ENCODE results near the gene GFRA1.
"Not testable (repeated sequence)": the region's sequence is repeated elsewhere in the genome, so short reads cannot be mapped to it uniquely, and the experiment has no call there.

The GFRA1 gene

DNA sequence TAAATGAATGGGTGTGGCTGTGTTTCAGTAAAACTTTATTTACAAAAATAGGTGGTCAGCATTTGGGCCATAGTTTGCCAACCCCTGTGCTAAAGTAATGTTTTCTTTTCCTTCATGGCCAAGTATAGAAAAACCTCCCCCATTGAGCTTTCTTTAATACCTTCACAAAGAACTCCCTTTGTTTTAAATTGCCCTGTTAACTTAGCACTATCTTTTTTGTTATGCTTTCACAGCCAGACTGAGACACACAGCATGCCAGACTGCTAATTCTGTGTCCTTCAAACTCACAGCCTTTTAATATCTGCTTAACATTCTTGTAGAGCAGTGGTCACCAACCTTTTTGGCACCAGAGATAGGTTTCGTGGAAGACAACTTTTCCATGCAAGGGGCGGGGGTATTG is 78.0 kb downstream of the GFRA1 start:
- no peak for DNase-seq

DNA sequence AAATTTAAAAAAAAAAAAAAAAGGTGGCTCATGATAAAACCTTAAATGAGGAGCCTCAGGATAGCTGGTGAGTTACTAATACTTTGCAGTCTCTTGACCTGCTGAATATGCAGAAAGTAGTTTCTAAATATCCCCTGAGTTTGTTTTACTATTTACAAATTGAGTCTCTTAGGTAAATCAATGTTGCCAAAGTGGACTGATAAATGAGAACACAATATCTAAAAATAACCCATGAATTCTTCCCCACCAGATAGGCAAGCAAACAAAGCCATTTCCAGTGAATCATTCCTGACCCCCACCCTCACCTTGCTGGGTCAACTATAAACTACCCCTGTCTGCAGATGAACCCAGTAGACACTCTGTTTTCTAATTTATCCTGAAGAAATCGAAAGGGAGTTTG is 78.9 kb downstream of the GFRA1 start:
- DNase-seq = no peak

DNA sequence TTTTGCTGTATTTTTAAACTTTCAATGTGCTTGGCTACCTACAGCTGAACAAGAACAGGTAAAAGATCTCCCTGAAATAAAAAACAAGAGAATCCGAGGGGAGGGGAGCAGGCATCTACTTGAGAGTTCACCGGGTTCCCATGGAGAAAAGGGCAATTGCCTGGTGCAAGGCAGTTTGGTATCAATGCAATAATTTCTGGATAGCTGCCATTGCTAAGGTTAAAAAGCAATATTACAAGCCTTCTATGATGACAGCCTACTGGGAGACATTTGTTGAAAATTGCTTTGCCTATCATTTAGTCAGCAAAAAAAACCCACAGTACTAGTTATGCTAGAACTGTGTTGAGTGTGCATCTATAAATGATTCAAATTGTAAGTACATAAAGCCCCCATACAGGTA is 82.1 kb downstream of the GFRA1 start:
- no peak for DNase-seq

DNA sequence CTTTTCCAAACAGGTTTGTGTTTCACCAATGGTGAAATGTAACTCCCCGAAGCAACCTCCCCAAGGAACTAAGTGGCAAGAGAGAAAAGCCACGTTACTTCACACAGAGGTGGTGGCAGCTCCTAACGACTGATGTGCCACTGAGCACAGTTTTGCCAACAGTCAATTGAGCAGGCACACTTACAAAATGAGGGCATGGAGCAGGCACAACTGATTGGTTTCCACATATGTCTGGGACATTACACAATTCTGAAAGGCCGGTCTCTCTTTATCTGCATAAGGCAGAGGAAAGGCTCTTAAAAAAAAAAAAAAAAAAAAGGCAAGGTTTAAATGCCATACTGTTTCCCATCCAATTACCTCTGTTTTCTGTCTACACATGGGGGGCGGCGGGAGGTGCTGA is 86.7 kb downstream of the GFRA1 start:
- DNase-seq = no peak

DNA sequence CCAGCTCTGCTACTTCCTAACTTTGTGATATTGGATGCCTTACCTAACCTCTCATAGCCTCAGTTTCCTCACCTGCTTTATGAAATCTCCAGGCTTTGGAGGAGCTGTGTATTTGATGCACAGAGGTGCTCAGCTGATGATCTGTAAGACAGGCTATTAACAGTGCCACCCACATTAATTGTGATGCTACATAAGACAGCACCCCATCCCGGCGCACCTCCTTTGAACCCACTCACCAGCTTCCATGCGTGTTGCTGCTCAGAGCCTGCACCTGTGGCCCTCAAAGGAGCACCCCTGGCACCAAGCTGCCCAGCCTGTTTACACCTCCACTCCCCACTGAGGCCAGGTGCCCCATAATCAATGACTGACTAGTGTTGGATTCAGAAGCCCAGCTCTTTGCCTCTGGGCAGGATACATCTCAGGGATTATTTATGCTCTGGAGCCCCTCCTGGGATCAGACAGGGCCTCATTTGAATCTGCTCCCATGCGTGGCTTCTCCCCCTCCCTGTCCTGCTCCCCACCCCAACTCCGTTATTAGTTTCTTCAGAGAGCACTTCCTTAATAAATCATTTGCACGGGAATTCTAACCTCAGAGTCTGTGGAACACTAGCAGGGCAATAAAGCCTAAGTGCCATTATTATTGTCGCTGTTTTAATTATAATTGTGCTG is 87.7 kb downstream of the GFRA1 start:
- DNase-seq = no peak

DNA sequence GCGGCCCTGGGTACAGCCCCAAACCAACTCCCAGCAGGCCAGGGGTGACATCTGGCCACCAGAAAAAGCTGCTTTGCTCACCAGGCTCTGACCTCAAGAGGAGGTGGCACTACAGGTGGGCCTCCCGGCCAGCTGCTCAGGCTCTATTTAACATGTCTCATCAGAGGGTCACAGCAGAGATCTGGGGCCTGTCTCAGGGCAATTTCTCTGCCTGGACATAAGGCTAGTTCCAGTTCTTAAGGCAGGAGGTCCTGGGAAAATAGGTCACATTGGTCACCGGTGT is 88.6 kb downstream of the GFRA1 start:
- no peak for DNase-seq

DNA sequence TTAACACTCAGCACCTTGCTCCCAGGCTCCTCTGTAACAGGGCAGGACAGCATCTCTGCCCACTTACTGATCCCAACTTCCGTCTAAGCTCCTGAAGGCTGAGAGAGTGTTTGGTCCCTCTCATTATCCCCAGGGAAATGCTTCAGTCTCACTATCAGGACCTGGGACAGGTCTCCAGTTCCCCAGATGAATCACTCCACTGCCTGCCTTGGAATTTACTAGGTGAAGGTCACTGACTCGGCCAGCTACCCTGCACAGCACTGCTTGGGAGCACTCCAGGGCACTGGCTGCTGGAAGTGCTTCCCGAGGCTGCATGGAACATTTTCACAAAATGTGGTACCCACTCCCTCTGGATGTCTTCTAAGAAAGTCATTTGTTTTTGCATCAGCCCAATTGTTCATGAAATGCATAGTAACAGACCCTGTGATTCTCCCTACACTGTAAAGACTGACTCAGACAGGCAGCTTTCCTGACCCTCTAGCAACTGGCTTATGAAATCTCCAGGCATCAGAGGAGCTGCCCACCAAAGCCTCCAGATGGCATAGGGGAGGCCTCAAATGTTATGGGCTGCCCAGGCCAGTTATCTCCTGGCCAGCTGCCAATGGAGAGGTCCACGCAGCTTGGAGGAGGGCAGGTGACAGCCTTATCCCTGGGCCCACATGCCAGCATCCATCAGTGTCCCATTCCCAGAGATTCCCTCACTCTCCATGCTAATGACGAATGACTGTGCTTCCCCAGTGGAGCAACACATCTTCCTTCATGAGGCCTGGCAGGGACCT is 89.1 kb downstream of the GFRA1 start:
- DNase-seq = no peak

DNA sequence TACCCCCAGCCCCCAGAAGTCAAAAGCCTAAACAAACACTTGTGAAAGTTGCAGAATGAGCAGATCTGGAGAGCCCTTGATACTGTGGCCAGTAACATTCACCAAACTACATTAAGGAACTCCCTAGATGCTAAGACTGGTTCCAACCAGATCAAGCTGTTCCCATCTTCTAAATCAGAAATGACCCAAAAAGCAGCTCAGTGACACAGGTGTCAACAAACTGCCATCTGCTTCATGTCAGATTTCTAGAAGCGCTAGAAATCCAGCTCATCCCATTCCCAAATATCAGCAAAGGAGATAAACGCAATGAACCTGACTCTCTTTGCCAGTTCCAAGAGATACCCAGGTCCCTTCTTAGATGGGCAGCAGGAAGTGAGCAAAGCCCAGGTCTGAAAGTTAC is 90.6 kb downstream of the GFRA1 start:
- no peak for DNase-seq

DNA sequence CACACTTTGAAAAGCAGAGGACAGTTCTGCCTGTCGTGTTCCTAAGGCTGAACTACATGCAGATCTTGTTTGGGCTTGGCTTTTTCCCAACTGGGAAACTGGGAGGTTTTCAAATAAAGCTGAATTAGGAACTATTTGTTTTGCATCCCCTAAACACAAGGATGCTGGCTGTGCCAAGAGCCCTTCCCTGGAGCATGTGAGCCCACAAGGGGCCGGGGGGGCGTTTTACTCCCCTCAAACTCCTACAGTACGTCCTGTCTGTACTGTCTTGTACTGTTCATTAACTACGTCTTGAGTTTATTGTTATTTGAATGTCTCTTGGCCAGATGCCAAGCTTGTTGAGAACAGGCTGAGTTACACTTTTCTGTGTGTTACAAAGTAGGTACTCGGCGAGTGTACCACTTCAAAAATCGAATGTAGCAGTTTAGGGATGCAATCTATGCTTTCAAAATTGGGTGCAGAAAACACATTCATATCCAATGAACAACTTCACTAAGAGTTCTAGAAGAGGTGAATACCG is 94.9 kb downstream of the GFRA1 start:
- peak; percentile 3 for DNase-seq

DNA sequence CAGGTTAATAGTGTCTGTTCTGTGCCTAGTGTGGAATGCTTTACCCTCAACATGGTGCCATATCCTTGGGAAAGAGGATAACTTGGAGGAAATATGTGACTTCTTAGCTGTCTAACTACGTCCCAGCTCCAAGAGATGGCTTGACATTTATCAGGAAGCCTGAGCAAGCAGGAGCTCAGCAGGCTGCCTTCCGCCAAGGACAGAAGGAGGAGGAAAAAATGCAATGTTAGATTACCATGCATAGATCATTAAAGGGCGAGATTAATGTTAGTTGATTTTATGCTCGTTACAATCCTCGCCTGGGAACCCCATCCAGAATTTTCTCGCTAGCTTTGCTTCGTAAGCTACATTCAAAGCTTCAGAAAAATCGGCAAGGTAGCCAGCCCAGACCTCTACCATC is 97.8 kb downstream of the GFRA1 start:
- no peak for DNase-seq

DNA sequence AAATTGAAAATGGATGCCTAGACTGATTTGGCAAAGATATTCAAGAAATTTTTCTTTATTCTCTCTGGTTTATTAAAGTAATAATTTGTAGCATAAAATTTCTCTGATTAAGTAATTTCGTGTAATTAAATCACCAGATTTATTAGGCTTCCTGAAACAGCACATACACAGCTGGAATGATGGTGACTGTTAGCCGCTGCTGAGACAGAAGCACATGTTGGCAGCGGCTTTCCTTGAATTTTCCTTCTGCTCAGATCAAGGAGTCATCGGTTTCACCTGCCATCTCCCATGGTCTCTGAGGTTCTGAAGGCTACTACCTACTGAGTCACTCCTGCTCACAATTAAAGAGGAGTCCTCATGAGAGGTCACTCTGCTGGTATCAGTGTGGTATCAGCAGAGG is 101.5 kb downstream of the GFRA1 start:
- no peak for DNase-seq

DNA sequence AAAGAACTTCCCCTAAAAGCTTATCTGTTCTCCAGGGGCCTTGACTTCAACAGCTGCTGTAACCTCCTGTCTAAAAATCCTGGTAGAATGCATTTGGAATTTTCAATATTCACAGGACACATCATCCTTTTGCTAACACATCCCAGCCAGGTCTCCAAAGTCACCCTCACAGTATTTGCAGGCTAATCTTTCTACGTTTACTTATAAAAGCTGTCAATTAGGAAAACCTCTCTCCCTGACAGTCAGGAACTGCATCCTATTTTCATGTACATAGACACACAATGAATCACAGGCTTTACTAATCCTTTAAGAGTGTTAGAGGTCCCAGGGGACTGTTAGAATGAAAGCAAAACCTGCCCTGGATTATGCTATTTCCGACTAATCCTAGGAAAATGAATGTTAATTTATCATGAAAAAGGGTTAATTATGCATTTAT is 102.2 kb downstream of the GFRA1 start:
- no peak for DNase-seq

DNA sequence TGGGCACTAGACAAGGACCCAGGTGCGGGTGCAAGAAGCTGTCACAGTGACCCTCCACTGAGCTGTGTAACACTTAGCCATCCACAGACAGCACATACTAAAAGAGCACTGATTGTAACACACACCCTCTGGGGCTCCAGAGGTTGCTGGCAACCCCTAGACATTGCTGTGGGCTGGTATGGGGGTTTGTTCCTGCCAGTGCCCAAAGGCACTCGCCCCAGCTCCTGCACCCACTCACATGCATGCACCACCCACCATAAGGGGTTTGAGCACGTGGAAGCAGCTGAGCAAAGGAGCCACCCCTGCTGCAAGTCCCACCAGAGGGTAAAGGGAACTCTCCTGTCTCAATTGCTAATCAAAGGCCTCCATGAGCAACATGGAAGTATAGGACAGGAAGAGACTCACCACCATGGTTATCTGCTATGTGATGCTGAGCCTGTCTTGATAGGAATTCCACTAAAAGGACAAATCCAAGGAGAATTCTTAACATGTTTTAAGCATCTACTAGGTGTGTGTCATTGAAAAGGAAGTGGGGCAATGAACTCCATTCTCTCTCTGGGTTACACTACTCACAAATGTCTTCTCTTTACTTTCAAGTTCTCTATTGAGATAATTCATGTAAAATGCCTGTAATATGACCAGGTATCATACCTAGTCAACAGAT is 103.1 kb downstream of the GFRA1 start:
- no peak for DNase-seq

DNA sequence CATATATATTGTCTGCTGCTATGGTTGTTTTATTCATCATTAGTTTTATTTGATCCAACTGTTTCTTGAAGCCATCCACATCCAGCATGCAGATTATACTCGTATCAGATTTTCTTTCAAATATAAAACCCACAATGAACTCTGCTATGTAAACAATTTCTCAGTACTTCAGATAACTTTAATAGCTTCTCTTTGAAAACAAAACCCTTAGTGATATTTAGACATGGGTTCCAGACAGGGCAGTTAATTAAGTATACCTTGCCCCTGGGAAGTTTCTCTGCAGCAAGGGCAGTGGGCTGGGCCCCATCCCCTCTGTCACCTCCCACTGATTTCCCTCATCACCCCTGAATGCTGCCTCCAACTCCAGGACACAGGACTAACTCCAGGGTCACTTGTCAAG is 104.3 kb downstream of the GFRA1 start:
- DNase-seq = no peak

DNA sequence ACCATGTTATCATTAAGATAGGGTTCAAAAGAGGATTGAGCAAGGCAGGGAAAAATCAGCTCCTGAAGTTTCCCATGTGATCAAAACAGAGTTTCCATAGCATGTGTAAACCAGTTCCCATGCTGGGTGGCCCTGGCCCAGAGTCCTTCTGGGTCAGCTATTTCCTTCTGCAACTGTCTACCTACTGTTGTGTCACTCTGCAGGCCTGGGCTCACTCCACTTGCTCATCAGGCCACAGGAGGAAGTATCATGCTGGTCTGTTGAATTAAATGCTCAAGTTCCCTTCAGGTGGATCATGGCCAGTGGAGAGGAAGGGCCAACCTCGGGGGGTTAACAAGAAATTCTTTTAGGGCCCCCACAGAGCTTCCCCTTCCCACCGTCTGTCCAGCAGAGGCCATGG is 104.7 kb downstream of the GFRA1 start:
- no peak for DNase-seq

DNA sequence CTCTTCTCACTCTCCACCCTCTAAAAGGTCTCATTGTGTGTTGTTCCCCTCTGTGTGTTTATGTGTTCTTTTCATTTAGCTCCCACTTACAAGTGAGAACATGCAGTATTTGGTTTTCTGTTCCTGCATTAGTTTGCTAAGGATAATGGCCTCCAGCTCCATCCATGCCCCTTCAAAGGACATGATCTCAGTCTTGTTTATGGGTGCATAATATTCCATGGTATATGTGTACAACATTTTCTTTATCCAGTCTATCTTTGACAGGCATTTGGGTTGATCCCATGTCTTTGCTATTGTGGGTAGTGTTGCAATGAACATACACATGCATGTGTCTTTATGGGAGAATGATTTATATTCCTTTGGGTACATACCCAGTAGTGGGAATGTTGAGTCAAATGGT is 107.1 kb downstream of the GFRA1 start:
- not testable (repeated sequence) for DNase-seq

DNA sequence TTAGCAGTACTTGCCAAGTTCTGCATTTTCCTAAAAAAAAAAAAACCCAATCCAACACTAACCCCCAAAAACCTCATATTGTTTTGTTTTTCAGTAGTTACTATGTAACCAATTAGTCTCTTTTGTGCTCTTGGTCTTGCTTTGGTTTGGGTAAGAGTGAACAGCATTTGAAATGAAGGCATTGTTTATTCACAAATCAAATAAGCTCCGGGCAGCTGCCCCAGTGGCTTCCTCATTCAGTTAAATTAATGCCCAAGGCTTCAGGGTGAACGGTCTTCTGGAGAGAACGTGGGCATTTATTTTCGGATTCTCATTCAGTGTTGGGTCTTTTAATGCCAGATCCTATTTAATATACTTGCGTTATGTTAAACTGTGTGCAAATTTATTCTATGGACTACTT is 108.7 kb downstream of the GFRA1 start:
- no peak for DNase-seq

DNA sequence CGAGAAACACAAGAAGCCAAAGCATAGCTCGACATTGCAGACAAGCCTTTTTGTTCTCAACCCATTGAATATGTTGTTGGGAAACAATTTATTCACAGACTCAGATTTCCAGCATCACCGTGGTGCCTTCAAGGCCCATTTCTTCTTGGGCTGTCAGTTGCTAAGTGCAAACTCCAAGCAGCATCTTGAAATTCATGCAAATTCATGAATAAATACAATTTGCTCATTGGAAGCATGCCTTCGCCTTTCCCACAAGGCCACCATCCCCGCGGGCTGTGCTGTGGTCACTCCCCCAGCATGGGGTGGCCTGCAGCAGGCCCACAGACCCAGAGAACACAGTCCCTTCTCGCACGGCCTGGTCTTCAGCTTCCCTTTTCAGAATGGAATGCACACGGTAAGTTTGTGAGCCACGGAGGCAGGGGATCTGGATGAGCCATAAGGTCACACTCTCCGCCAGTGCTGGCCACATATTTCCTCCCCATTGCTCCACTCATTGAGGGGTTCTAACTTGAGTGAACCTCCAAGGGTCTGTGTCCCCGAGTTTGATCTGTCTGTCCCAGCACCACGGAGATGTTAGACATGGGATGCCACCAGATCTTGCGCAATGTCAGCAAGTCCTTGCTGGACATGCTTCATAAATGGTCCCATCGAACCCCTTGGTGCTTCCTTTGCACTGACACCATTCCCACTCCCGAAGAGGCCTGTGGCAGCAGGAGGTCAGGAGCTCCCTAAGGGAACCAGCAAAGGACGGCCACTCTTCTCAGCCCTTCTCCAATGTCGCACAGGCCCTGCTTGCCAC is 109.5 kb downstream of the GFRA1 start:
- DNase-seq = no peak

DNA sequence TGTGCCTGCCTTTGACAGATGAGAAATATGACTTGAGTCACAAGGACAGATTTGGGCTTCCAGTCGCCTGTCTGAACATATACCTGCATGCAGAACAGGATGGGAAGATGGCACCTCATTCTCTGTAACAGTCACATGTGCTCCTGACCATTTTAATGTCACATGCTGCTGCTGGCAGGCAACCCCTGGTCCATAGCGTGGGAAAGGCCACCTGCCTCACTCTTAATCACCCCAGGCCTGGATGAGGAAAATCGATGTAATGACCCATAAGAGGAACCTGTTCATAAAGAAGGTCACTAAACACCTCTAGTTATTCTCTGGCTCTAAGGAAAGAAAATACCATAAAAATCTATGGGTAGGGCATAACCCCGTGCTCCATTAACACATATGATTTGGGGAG is 110.2 kb downstream of the GFRA1 start:
- no peak for DNase-seq

DNA sequence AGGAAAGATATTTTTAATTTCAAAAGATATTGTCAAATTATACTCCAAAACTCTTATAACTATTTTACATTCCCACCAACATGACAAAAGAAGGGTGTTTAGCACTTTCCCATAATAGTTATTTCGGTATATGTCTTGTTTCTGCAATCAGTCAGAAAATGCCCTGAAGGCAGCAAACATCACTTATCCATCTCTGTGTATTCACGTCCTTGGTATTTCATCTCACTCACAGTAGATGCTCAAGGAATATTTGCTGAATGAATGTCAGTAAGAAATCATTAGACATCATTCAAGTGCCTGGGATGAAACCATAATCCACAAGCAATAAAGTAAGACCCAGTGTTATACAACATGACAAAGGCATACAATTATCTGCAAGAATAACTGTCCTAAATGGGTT is 112.7 kb downstream of the GFRA1 start:
- no peak for DNase-seq

DNA sequence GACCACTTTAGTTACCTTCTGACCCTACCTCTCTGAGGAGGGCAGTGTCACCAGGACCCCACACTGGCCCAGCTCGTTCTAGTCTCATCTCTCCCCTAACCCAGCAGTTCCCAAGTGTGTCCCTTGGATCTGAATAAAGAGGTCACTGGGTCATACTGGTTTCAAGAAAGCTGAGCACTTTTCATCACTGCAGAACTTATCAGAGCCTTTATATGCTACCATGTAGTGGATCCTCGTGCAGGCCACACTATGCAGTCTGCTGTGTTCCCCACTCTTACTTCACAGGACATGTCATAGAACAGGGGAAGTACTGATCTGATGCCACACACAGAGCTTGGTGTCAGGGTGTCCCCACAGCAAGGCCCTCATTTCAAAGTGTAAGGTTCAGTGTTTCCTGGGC is 113.8 kb downstream of the GFRA1 start:
- DNase-seq = no peak

DNA sequence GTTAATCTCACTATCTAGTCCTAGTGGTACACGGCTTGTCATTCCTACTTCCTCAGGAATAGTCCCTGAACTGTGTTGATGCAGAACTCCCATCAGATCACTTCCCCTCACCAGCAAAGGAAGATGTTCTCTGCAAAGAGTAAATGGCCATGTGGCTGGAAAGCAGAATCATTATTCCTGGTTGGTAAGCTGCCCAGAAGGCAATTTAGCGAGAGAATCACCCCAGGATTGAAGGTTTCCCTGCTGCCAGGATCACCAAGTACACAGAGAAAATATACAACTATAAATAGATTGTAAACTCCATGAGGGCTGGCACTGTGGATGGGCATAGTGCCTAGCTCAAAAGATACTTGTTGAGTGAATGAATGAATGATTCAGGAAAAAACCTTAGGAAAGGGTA is 115.0 kb downstream of the GFRA1 start:
- DNase-seq = no peak

DNA sequence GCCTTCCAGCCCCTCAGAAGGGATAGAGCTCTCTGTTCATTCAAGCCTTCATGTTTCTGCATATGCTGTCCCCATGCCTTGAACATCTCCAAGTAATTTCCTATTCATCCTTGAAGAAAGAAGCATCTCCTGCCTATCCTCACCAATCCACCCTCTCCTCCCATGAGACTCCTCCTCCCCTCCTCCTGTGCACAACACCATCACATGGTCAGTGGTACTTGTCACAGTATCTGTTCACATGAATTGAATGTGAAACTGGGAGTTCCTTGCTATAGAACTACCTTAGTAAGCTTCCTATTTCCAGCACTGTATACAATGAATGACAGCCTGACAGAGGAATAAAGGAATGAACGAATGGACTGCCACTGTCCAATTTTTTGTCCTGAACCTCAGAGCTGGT is 115.5 kb downstream of the GFRA1 start:
- no peak for DNase-seq

DNA sequence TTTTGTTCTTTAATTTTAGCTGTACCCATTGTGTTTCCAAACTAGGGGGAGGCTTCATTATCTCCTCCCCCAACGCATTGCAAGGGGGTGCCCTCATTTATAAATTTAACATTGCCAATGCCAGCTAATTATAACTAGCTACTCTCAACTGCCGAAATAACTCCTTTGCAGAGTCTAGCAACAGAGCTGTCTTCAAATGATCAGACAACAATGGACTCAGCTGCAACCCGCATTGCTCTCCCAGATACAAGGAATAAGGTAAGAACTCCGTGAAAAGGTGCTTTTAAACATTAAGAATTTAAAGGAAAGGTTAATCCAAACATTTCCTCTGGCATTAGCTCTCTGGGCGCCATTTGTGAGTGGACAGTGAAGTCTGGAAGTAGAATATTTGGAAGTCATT is 116.2 kb downstream of the GFRA1 start:
- no peak for DNase-seq

Data from DMS79 treated with DMSO at 0.1 percent for 48 hours (cell line).